Astrocyte (in vitro differentiated cells and primary cell): ENCODE results near the gene PODXL. TPM values are rescaled to one million over a fixed set of nuclear protein-coding genes. Genes with fewer than 3 reads are reported as not detected.

Source experiments
- DNase-seq: peaks from one replicate; pipeline ENCODE4 v3.0.0-alpha.2; 2010; ENCODE audit warnings: low read depth
- FAIRE-seq: peaks from 2 replicates; lab custom pipeline; 2011; peaks lifted over from hg19 to GRCh38; lab: Jason Lieb, UNC
- H2AFZ ChIP-seq: 2 replicates; pipeline ENCODE4 v1.6.0; 2012; ENCODE audit warnings: low read depth, low read length, inconsistent platforms
- H3K27ac ChIP-seq: 2 replicates; pipeline ENCODE4 v1.5.1; 2011; ENCODE audit warnings: low read depth, low read length, inconsistent platforms
- H3K27me3 ChIP-seq: 2 replicates; pipeline ENCODE4 v1.6.0; 2011; ENCODE audit warnings: low read length, inconsistent platforms; ENCODE audit not compliant: insufficient read depth
- H3K36me3 ChIP-seq: 2 replicates; pipeline ENCODE4 v1.5.1; 2011; ENCODE audit warnings: low read length, inconsistent platforms; ENCODE audit not compliant: insufficient read depth
- H3K4me1 ChIP-seq: 2 replicates; pipeline ENCODE4 v1.5.1; 2011; ENCODE audit warnings: low read length, inconsistent platforms; ENCODE audit not compliant: insufficient read depth
- H3K4me2 ChIP-seq: 2 replicates; pipeline ENCODE4 v1.6.0; 2012; ENCODE audit warnings: low read length, inconsistent platforms
- H3K4me3 ChIP-seq: 2 replicates; pipeline ENCODE4 v1.5.1; 2011; ENCODE audit warnings: low read depth, mild to moderate bottlenecking, low read length, inconsistent platforms; ENCODE audit not compliant: insufficient read depth
- H3K79me2 ChIP-seq: 2 replicates; pipeline ENCODE4 v1.6.0; 2012; ENCODE audit warnings: mild to moderate bottlenecking, low read length, inconsistent platforms; ENCODE audit not compliant: insufficient read depth
- H3K9ac ChIP-seq: 2 replicates; pipeline ENCODE4 v1.6.0; 2012; ENCODE audit warnings: mild to moderate bottlenecking, low read length, inconsistent platforms
- H3K9me3 ChIP-seq: 2 replicates; pipeline ENCODE4 v1.5.1; 2012; ENCODE audit warnings: low read depth, mild to moderate bottlenecking, low read length, inconsistent platforms; ENCODE audit not compliant: insufficient read depth
- H4K20me1 ChIP-seq: 2 replicates; pipeline ENCODE4 v1.6.0; 2012; ENCODE audit warnings: low read length, inconsistent platforms; ENCODE audit not compliant: insufficient read depth
- H3K27ac Mint-ChIP-seq: one replicate; pipeline ENCODE4 v1.8.0; 2021; ENCODE audit warnings: mild to moderate bottlenecking, mixed read lengths; ENCODE audit not compliant: unreplicated experiment
- H3K27me3 Mint-ChIP-seq: one replicate; pipeline ENCODE4 v1.8.0; 2021; ENCODE audit warnings: low read depth, mixed read lengths; ENCODE audit not compliant: unreplicated experiment
- H3K36me3 Mint-ChIP-seq: one replicate; pipeline ENCODE4 v1.8.0; 2021; ENCODE audit warnings: low read depth, mixed read lengths; ENCODE audit not compliant: unreplicated experiment
- H3K4me1 Mint-ChIP-seq: one replicate; pipeline ENCODE4 v1.8.0; 2021; ENCODE audit warnings: low read depth, mixed read lengths; ENCODE audit not compliant: unreplicated experiment
- H3K4me3 Mint-ChIP-seq: one replicate; pipeline ENCODE4 v1.8.0; 2021; ENCODE audit warnings: mild to moderate bottlenecking, moderate library complexity, mixed read lengths; ENCODE audit not compliant: unreplicated experiment
- H3K9me3 Mint-ChIP-seq: one replicate; pipeline ENCODE4 v1.8.0; 2021; ENCODE audit warnings: mild to moderate bottlenecking, mixed read lengths; ENCODE audit not compliant: unreplicated experiment
- CTCF ChIP-seq: IDR thresholded peaks from 2 replicates; pipeline ENCODE4 v1.5.1; 2011; ENCODE audit warnings: low read depth, mild to moderate bottlenecking, inconsistent platforms, low read length, moderate library complexity; ENCODE audit not compliant: insufficient read depth
- EZH2 ChIP-seq: IDR thresholded peaks from 2 replicates; pipeline ENCODE4 v1.6.1; 2012; ENCODE audit warnings: mild to moderate bottlenecking, low read length, inconsistent platforms; ENCODE audit not compliant: insufficient read depth
- total RNA-seq: library from RNA; stranded (reverse); gene quantifications from 2 replicates; pipeline ENCODE4 v1.2.1, GENCODE V29; 2021

Gene PODXL
- total RNA-seq, 1 donor from 2014 or later: 47.1 TPM

- Histone ChIP-seq H3K4me2 (no peak overlapping the region), H3K4me3 (no peak overlapping the region), H3K79me2 (no peaks in the 10 kb centered on the region), H3K9me3 (no peaks in the 10 kb centered on the region), H3K27ac (no peak overlapping the region), H3K36me3 (no peaks in the 10 kb centered on the region), H4K20me1 (peaks cover 3% of the 10 kb centered on the region), H3K27me3 (no peaks in the 10 kb centered on the region), H3K4me1 (no peaks in the 10 kb centered on the region), H2AFZ (no peak overlapping the region), H3K9ac (no peak overlapping the region)
- no peak overlapping the region for H3K27ac Mint-ChIP-seq
- no peaks in the 10 kb centered on the region for H3K27me3 Mint-ChIP-seq
- FAIRE-seq (no peak), DNase-seq (no peak)
- peaks cover 9% of the 10 kb centered on the region for H3K36me3 Mint-ChIP-seq
- no peaks in the 10 kb centered on the region for H3K9me3 Mint-ChIP-seq
- H3K4me1 Mint-ChIP-seq: peaks cover 14% of the 10 kb centered on the region
- TF ChIP-seq EZH2: no peak
- no peak for TF ChIP-seq CTCF
- no peak overlapping the region for H3K4me3 Mint-ChIP-seq
These were observed 100.9 kb downstream of the PODXL start for GRCh38 chr7:131455546-131455945.

GRCh38 chr7:131455001-131455400 is 101.4 kb downstream of the PODXL start:
- no peaks in the 10 kb centered on the region for H3K27me3 Mint-ChIP-seq
- peaks cover 12% of the 10 kb centered on the region for H3K4me1 Mint-ChIP-seq
- Histone ChIP-seq H3K4me2 (no peak overlapping the region), H3K4me1 (no peaks in the 10 kb centered on the region), H3K27ac (no peak overlapping the region), H3K27me3 (no peaks in the 10 kb centered on the region), H2AFZ (no peak overlapping the region), H3K9me3 (no peaks in the 10 kb centered on the region), H3K36me3 (no peaks in the 10 kb centered on the region), H4K20me1 (peaks cover 4% of the 10 kb centered on the region), H3K4me3 (no peak overlapping the region), H3K79me2 (no peaks in the 10 kb centered on the region), H3K9ac (no peak overlapping the region)
- FAIRE-seq: no peak
- H3K36me3 Mint-ChIP-seq: peaks cover 9% of the 10 kb centered on the region
- H3K4me3 Mint-ChIP-seq: no peak overlapping the region
- H3K9me3 Mint-ChIP-seq: no peaks in the 10 kb centered on the region
- TF ChIP-seq CTCF (no peak), EZH2 (no peak)
- H3K27ac Mint-ChIP-seq: no peak overlapping the region
- DNase-seq: no peak

- no peak overlapping the region for H3K9ac ChIP-seq
- no peak overlapping the region for H3K27ac ChIP-seq
- no peak for TF ChIP-seq EZH2
- no peak for TF ChIP-seq CTCF
- FAIRE-seq (no peak), DNase-seq (no peak)
- no peaks in the 10 kb centered on the region for H3K79me2 ChIP-seq
- H3K27me3 ChIP-seq: no peaks in the 10 kb centered on the region
- no peak overlapping the region for H3K4me3 Mint-ChIP-seq
- no peaks in the 10 kb centered on the region for H3K36me3 ChIP-seq
- no peak overlapping the region for H3K4me2 ChIP-seq
- no peaks in the 10 kb centered on the region for H3K4me1 ChIP-seq
- H2AFZ ChIP-seq: no peak overlapping the region
- peaks cover 6% of the 10 kb centered on the region for H4K20me1 ChIP-seq
- H3K4me3 ChIP-seq: no peak overlapping the region
- H3K27ac Mint-ChIP-seq: no peak overlapping the region
- H3K9me3 ChIP-seq: no peaks in the 10 kb centered on the region
- peaks cover 8% of the 10 kb centered on the region for H3K4me1 Mint-ChIP-seq
- H3K9me3 Mint-ChIP-seq: no peaks in the 10 kb centered on the region
- no peaks in the 10 kb centered on the region for H3K27me3 Mint-ChIP-seq
- peaks cover 9% of the 10 kb centered on the region for H3K36me3 Mint-ChIP-seq
These were observed 101.9 kb downstream of the PODXL start for GRCh38 chr7:131454498-131454897.

Other genes starting within 250 kb of the PODXL start
- gene MKLN1, start 228.8 kb downstream of the PODXL start, total RNA-seq: 48.0 and 50.3 TPM in 2 replicates